Endodermal cell (in vitro differentiated cells): ENCODE measurements around the gene ST3GAL6. TPM values are rescaled to one million over a fixed set of nuclear protein-coding genes. Genes with fewer than 3 reads are reported as not detected.

Source experiments
- DNase-seq: peaks from one replicate; pipeline ENCODE4 v3.0.0-alpha.2; 2017
- H3K27ac ChIP-seq: 2 replicates; pipeline ENCODE4 v1.5.1; 2013; ENCODE audit warnings: mild to moderate bottlenecking, low read depth, low read length, moderate library complexity
- H3K27me3 ChIP-seq: 2 replicates; pipeline ENCODE4 v1.6.1; 2013; ENCODE audit warnings: mild to moderate bottlenecking, low read length, moderate library complexity; ENCODE audit not compliant: insufficient read depth, control insufficient read depth, poor library complexity, severe bottlenecking
- H3K36me3 ChIP-seq: 2 replicates; pipeline ENCODE4 v1.7.0; 2013; ENCODE audit warnings: mild to moderate bottlenecking, low read length, moderate library complexity; ENCODE audit not compliant: control insufficient read depth, insufficient read depth
- H3K4me1 ChIP-seq: one replicate; pipeline ENCODE4 v1.7.0; 2013; ENCODE audit warnings: low read length; ENCODE audit not compliant: control insufficient read depth, insufficient read depth
- H3K4me3 ChIP-seq: 2 replicates; pipeline ENCODE4 v1.5.1; 2013; ENCODE audit warnings: mild to moderate bottlenecking, low read length, moderate library complexity
- H3K9ac ChIP-seq: 2 replicates; pipeline ENCODE4 v1.6.1; 2013; ENCODE audit warnings: mild to moderate bottlenecking, low read length, moderate library complexity; ENCODE audit not compliant: poor library complexity, severe bottlenecking; ENCODE audit errors: extremely low read depth
- H3K9me3 ChIP-seq: 2 replicates; pipeline ENCODE4 v1.6.1; 2013; ENCODE audit warnings: mild to moderate bottlenecking, low read length, moderate library complexity; ENCODE audit not compliant: control insufficient read depth
- H3K27ac Mint-ChIP-seq: 2 replicates; pipeline ENCODE4 v1.8.0; 2020; ENCODE audit warnings: mixed read lengths
- H3K27me3 Mint-ChIP-seq: 2 replicates; pipeline ENCODE4 v1.8.0; 2021; ENCODE audit warnings: mild to moderate bottlenecking, mixed read lengths; ENCODE audit not compliant: insufficient read depth
- H3K36me3 Mint-ChIP-seq: 2 replicates; pipeline ENCODE4 v1.8.0; 2020; ENCODE audit warnings: low read depth, mixed read lengths
- H3K4me1 Mint-ChIP-seq: 2 replicates; pipeline ENCODE4 v1.8.0; 2020; ENCODE audit warnings: mixed read lengths
- H3K4me3 Mint-ChIP-seq: 2 replicates; pipeline ENCODE4 v1.8.0; 2020; ENCODE audit warnings: mild to moderate bottlenecking, moderate library complexity, mixed read lengths
- H3K9me3 Mint-ChIP-seq: 2 replicates; pipeline ENCODE4 v1.8.0; 2020; ENCODE audit warnings: mild to moderate bottlenecking, mixed read lengths
- WGBS, 2 experiments: methylation state at CpG; one replicate each; pipeline versions ENCODE4 v1.1.5 to v1.1.7; 2013; ENCODE audit warnings: missing lambda C conversion rate in 2 of 2, mixed read lengths in 1 of 2; ENCODE audit not compliant: insufficient coverage in 1 of 2, insufficient read length in 1 of 2; 5-methylcytosine and 5-hydroxymethylcytosine counted together
- total RNA-seq, 2 donors: library from RNA; stranded (reverse); fragmentation: NEBNext Ultra II Directional in 1 of 2; extraction: Animal tissue kit (Norgen Biotek cat#: 25700) in 1 of 2; gene quantifications; 2 replicates in 1 of 2; 3 replicates in 1 of 2; pipeline ENCODE4 v1.2.1, GENCODE V29; 2021
- TF ChIP-seq, protein P1 (sequence below): fragments of 200-600 bp; sonication (generic); conservative IDR thresholded peaks from 2 replicates; pipeline ENCODE4 v1.5.0; 2021; ENCODE audit warnings: antibody characterized with exemption, mild to moderate bottlenecking

Gene ST3GAL6
- total RNA-seq, 2 donors from 2014 or later, result 8.1 to 9.9 TPM

DNA sequence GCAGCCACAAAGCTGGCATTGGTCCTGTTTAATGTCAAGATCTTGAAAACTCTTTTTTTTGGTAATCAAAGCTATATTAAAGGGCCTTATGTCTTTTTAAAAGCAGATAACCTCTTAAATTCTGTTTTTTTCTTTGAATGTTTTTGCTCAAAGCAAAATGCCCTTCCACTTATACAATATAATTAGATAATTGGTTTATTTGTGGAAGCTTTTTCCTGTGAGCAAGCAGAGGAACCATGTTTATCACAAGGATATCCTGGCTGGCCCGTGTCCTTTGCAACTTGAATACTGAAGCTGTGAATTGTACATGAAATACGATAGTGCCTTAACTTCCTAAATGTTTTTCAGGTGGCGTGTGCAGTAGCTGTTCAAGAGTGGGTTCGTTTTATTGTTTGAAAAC lies 2.6 kb downstream of the ST3GAL6 start:
- DNase-seq, result no peak
- Mint-ChIP-seq H3K27me3 (peaks cover 84% of the 10 kb centered on the region), H3K9me3 (no peaks in the 10 kb centered on the region), H3K4me3 (no peak overlapping the region), H3K36me3 (no peaks in the 10 kb centered on the region), H3K27ac (no peak overlapping the region), H3K4me1 (peaks cover 15% of the 10 kb centered on the region)
- TF ChIP-seq, protein P1, sequence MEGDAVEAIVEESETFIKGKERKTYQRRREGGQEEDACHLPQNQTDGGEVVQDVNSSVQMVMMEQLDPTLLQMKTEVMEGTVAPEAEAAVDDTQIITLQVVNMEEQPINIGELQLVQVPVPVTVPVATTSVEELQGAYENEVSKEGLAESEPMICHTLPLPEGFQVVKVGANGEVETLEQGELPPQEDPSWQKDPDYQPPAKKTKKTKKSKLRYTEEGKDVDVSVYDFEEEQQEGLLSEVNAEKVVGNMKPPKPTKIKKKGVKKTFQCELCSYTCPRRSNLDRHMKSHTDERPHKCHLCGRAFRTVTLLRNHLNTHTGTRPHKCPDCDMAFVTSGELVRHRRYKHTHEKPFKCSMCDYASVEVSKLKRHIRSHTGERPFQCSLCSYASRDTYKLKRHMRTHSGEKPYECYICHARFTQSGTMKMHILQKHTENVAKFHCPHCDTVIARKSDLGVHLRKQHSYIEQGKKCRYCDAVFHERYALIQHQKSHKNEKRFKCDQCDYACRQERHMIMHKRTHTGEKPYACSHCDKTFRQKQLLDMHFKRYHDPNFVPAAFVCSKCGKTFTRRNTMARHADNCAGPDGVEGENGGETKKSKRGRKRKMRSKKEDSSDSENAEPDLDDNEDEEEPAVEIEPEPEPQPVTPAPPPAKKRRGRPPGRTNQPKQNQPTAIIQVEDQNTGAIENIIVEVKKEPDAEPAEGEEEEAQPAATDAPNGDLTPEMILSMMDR, result no peak
- Histone ChIP-seq H3K27ac (no peak overlapping the region), H3K4me1 (no peaks in the 10 kb centered on the region), H3K27me3 (peaks cover 92% of the 10 kb centered on the region), H3K9me3 (no peaks in the 10 kb centered on the region), H3K9ac (no peak overlapping the region), H3K4me3 (no peak overlapping the region), H3K36me3 (no peaks in the 10 kb centered on the region)
- WGBS, 2 experiments, result 89 to 91% methylated on average over 4 of the region's 4 CpGs

DNA sequence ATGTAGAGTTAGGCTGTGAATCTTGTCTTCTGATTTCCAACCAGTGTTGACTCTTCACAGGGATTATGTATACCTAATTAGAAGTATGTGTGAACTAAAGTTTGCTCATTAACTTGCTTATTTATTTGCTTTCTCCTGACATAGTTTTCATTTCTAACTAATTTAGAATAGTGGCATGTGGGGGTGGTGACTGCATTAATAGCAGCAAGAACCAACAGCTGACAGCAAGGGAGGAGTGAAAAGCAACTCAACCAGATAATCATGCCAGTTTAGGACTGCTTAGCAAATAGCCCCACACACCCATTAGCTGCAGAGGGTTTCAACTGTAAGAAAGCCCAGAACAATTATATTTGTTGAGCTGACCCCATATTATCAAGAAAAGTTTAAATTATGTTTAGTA lies 3.8 kb downstream of the ST3GAL6 start:
- H3K4me1 ChIP-seq, result no peaks in the 10 kb centered on the region
- TF ChIP-seq, protein P1, result no peak
- no peaks in the 10 kb centered on the region for H3K9me3 Mint-ChIP-seq
- H3K27ac Mint-ChIP-seq, result no peak overlapping the region
- H3K9me3 ChIP-seq, result no peaks in the 10 kb centered on the region
- no peak for DNase-seq
- H3K27me3 Mint-ChIP-seq, result peaks cover 77% of the 10 kb centered on the region
- no peak overlapping the region for H3K4me3 ChIP-seq
- no peaks in the 10 kb centered on the region for H3K36me3 Mint-ChIP-seq
- peaks cover 83% of the 10 kb centered on the region for H3K27me3 ChIP-seq
- H3K9ac ChIP-seq, result no peak overlapping the region
- peaks cover 15% of the 10 kb centered on the region for H3K4me1 Mint-ChIP-seq
- no peaks in the 10 kb centered on the region for H3K36me3 ChIP-seq
- no peak overlapping the region for H3K4me3 Mint-ChIP-seq
- H3K27ac ChIP-seq, result no peak overlapping the region

DNA sequence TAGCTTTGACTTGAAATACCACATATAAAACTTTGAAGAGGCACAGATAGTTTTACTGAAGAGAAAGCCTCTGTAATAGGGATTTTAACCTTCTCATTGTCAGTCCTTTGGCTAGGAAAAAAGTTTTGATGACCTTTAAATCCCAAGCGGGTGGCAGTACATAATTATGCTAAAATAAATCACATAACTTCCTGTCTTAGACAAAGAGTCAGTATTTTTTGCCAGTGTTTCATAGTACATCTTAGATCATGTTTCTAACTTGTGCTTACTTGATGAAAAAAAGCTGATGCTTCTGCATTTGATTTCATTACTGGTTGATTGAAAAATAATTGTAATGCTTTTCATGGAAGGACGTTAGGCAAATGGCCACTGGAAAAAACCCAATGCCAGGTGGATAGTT lies 5.8 kb downstream of the ST3GAL6 start:
- Histone ChIP-seq H3K4me1 (no peaks in the 10 kb centered on the region), H3K9me3 (no peaks in the 10 kb centered on the region), H3K4me3 (no peak overlapping the region), H3K9ac (no peak overlapping the region), H3K27ac (no peak overlapping the region), H3K36me3 (no peaks in the 10 kb centered on the region), H3K27me3 (peaks cover 63% of the 10 kb centered on the region)
- H3K27ac Mint-ChIP-seq, result no peak overlapping the region
- TF ChIP-seq, protein P1, result no peak
- H3K4me1 Mint-ChIP-seq, result peaks cover 11% of the 10 kb centered on the region
- DNase-seq, result no peak
- peaks cover 59% of the 10 kb centered on the region for H3K27me3 Mint-ChIP-seq
- H3K4me3 Mint-ChIP-seq, result no peak overlapping the region
- no peaks in the 10 kb centered on the region for H3K9me3 Mint-ChIP-seq
- no peaks in the 10 kb centered on the region for H3K36me3 Mint-ChIP-seq
- 83 to 93% methylated on average over 2 of the region's 2 CpGs for WGBS, 2 experiments
